Mammary epithelial cell (primary cell): ENCODE measurements around the gene DCDC1.

Experiments used
- EZH2 ChIP-seq: IDR thresholded peaks from 2 replicates; pipeline ENCODE4 v1.6.1; 2012; ENCODE audit warnings: low read length, inconsistent platforms, borderline replicate concordance
- TF ChIP-seq, protein P1 (sequence below), 2 donors: IDR thresholded peaks in 1 of 2; conservative IDR thresholded peaks in 1 of 2; 2 replicates each; pipeline ENCODE4 v1.5.1; 2011 to 2012; ENCODE audit warnings: inconsistent platforms in 2 of 2, low read length in 2 of 2, mild to moderate bottlenecking in 2 of 2, control low read depth in 1 of 2, low read depth in 1 of 2; ENCODE audit not compliant: insufficient read depth in 1 of 2; ENCODE audit errors: extremely low read depth in 1 of 2

DNA sequence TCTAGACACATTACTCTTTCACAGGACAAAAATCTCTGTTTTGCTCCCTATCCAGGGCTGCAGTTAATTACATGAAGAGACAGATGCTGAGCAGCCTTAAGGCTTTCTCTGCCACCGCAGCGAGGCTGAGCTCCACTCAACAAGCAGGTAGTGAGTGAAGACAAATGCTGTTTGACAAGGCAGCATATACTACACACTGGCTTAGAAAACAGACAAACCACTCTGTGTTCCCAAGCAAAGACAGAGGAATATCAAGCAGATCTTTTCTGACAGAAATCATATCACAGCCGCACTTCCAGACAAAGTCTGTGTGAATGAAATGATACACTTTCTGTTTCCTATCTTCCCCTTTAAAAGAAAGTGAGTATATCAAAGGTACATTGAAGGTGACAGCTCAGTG, 368.1 kb downstream of the DCDC1 start:
- TF ChIP-seq, protein P1, sequence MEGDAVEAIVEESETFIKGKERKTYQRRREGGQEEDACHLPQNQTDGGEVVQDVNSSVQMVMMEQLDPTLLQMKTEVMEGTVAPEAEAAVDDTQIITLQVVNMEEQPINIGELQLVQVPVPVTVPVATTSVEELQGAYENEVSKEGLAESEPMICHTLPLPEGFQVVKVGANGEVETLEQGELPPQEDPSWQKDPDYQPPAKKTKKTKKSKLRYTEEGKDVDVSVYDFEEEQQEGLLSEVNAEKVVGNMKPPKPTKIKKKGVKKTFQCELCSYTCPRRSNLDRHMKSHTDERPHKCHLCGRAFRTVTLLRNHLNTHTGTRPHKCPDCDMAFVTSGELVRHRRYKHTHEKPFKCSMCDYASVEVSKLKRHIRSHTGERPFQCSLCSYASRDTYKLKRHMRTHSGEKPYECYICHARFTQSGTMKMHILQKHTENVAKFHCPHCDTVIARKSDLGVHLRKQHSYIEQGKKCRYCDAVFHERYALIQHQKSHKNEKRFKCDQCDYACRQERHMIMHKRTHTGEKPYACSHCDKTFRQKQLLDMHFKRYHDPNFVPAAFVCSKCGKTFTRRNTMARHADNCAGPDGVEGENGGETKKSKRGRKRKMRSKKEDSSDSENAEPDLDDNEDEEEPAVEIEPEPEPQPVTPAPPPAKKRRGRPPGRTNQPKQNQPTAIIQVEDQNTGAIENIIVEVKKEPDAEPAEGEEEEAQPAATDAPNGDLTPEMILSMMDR (conservative IDR thresholded peaks at IDR 0.05 in 1 of 2, IDR thresholded peaks at IDR 0.05 in 1 of 2; ENCODE audit: extremely low read depth in 1 of 2, insufficient read depth in 1 of 2, low read depth in 1 of 2, low read length in 2 of 2): no peak
- no peak for TF ChIP-seq EZH2
